HCT116 (cell line): ENCODE data around the gene HDHD5. TPM values are rescaled to one million over a fixed set of nuclear protein-coding genes. Genes with fewer than 3 reads are reported as not detected.

Source experiments
- ATAC-seq: fragments of 200-7000 bp; cut with Tn5 transposase; 2 replicates; pipeline ENCODE4 v1.9.1; 2020; ENCODE audit warnings: mild to moderate bottlenecking, moderate library complexity
- BruUV-seq: library from RNA; stranded (reverse); fragments of 400-500 nt; replicated peaks from 2 replicates; lab custom pipeline; 2021; lab: Mats Ljungman, UMichigan
- CTCF ChIA-PET: fragments of 300-600 bp; sonication (Branson Sonifier 250); formaldehyde crosslinking; loops from one replicate; lab custom pipeline; 2021; ENCODE audit warnings: antibody characterized with exemption; lab: Charles Lee
- POLR2A ChIA-PET: fragments of 300-600, 350-600 bp; sonication (Branson Sonifier 250); formaldehyde crosslinking; loops from one replicate; lab custom pipeline; 2021; ENCODE audit warnings: antibody characterized with exemption; lab: Charles Lee
- RAD21 ChIA-PET, 2 experiments: fragments of 300-600 bp; sonication (Branson Sonifier 250); formaldehyde crosslinking; loops; one replicate each; lab custom pipeline; 2023; ENCODE audit warnings: low total read pairs in 2 of 2; ENCODE audit not compliant: uncharacterized antibody in 2 of 2, unreplicated experiment in 2 of 2, low non-redundant PET in 1 of 2; lab: Charles Lee
- DNase-seq: peaks from one replicate; pipeline ENCODE4 v3.0.0-alpha.2; 2010; ENCODE audit warnings: low read depth, low spot score
- H2AFZ ChIP-seq: fragments of 200-600 bp; shearing (Covaris generic), sonication (generic); 2 replicates; pipeline ENCODE4 v1.6.1; 2017; ENCODE audit warnings: low read depth, mixed run types, mixed read lengths, antibody characterized with exemption, low read length; ENCODE audit not compliant: poor library complexity, severe bottlenecking
- H3K27ac ChIP-seq: 2 replicates; pipeline ENCODE4 v1.5.1; 2012; ENCODE audit warnings: low read depth, low read length
- H3K27me3 ChIP-seq: fragments of 200-600 bp; sonication (generic); 2 replicates; pipeline ENCODE4 v1.6.1; 2016; ENCODE audit warnings: mixed run types, low read length, mixed read lengths; ENCODE audit not compliant: insufficient read depth
- H3K36me3 ChIP-seq, 2 experiments: fragments of 200-500 bp in 1 of 2; fragments of 200-600 bp in 1 of 2; sonication (Bioruptor generic) in 1 of 2; sonication (generic) in 1 of 2; 2 replicates each; pipeline versions ENCODE4 v1.5.1 to v1.6.1; 2014 to 2016; ENCODE audit warnings: low read length in 2 of 2, inconsistent platforms in 1 of 2, mixed read lengths in 1 of 2, mixed run types in 1 of 2; ENCODE audit not compliant: insufficient read depth in 2 of 2, control insufficient read depth in 1 of 2
- H3K4me1 ChIP-seq, 2 experiments: fragments of 200-600 bp in 1 of 2; sonication (generic) in 1 of 2; 2 replicates each; pipeline versions ENCODE4 v1.5.1 to v1.6.1; 2012 to 2017; ENCODE audit warnings: low read length in 2 of 2, inconsistent platforms in 1 of 2, mild to moderate bottlenecking in 1 of 2, mixed read lengths in 1 of 2, mixed run types in 1 of 2, moderate library complexity in 1 of 2; ENCODE audit not compliant: insufficient read depth in 2 of 2, control insufficient read depth in 1 of 2
- H3K4me2 ChIP-seq: fragments of 200-600 bp; sonication (generic); 2 replicates; pipeline ENCODE4 v1.6.1; 2017; ENCODE audit warnings: mixed run types, low read length, mixed read lengths
- H3K4me3 ChIP-seq, 2 experiments: fragments of 200-600 bp in 1 of 2; sonication (generic) in 1 of 2; replicated peaks in 1 of 2; 2 replicates each; pipeline ENCODE4 v1.5.1; 2011 to 2016; ENCODE audit warnings: low read length in 2 of 2, control low read depth in 1 of 2, low read depth in 1 of 2, mild to moderate bottlenecking in 1 of 2, mixed read lengths in 1 of 2, mixed run types in 1 of 2
- H3K79me2 ChIP-seq: fragments of 200-600 bp; sonication (generic); 2 replicates; pipeline ENCODE4 v1.6.1; 2017; ENCODE audit warnings: mild to moderate bottlenecking, mixed run types, low read length, moderate library complexity, mixed read lengths; ENCODE audit not compliant: insufficient read depth
- H3K9ac ChIP-seq: fragments of 200-600 bp; sonication (generic); 2 replicates; pipeline ENCODE4 v1.6.1; 2016; ENCODE audit warnings: low read length, mixed read lengths
- H3K9me2 ChIP-seq: fragments of 200-600 bp; sonication (generic), shearing (Covaris generic); 2 replicates; pipeline ENCODE4 v1.6.1; 2017; ENCODE audit warnings: mixed run types, mild to moderate bottlenecking, moderate library complexity; ENCODE audit not compliant: insufficient read depth
- H3K9me3 ChIP-seq, 2 experiments: fragments of 200-500 bp in 1 of 2; fragments of 200-600 bp in 1 of 2; sonication (Bioruptor generic) in 1 of 2; sonication (generic) in 1 of 2; 2 replicates each; pipeline ENCODE4 v1.6.1; 2014 to 2017; ENCODE audit warnings: low read length in 2 of 2, mixed read lengths in 2 of 2, inconsistent platforms in 1 of 2, low read depth in 1 of 2, mild to moderate bottlenecking in 1 of 2, mixed run types in 1 of 2, moderate library complexity in 1 of 2; ENCODE audit not compliant: control insufficient read depth in 1 of 2, insufficient read depth in 1 of 2
- H4K20me1 ChIP-seq: fragments of 200-600 bp; sonication (generic), shearing (Covaris generic); 2 replicates; pipeline ENCODE4 v1.6.1; 2017; ENCODE audit warnings: mixed run types, mild to moderate bottlenecking, moderate library complexity; ENCODE audit not compliant: insufficient read depth
- ATF3 ChIP-seq: IDR thresholded peaks from 2 replicates; pipeline ENCODE4 v1.6.1; 2012
- CTCF ChIP-seq, 3 experiments: fragments of 200-600 bp in 1 of 3; sonication (generic) in 1 of 3; IDR thresholded peaks in 2 of 3; conservative IDR thresholded peaks in 1 of 3; 2 replicates each; pipeline ENCODE4 v1.5.1; 2012 to 2017; ENCODE audit warnings: low read depth in 2 of 3, low read length in 2 of 3, antibody characterized with exemption in 1 of 3, borderline replicate concordance in 1 of 3, control low read depth in 1 of 3, mild to moderate bottlenecking in 1 of 3, mixed read lengths in 1 of 3, mixed run types in 1 of 3, moderate library complexity in 1 of 3; ENCODE audit not compliant: insufficient read depth in 1 of 3
- EZH2 ChIP-seq: fragments of 200-600 bp; sonication (generic); IDR thresholded peaks from 2 replicates; pipeline ENCODE4 v1.6.1; 2017; ENCODE audit warnings: antibody characterized with exemption, mixed run types
- EZH2phosphoT487 ChIP-seq: fragments of 200-600 bp; IDR thresholded peaks from 2 replicates; pipeline ENCODE4 v1.6.1; 2018; ENCODE audit warnings: antibody characterized with exemption, borderline replicate concordance
- MAX ChIP-seq: IDR thresholded peaks from 2 replicates; pipeline ENCODE4 v1.6.1; 2012
- POLR2A ChIP-seq: IDR thresholded peaks from 2 replicates; pipeline ENCODE4 v1.7.0; 2011; ENCODE audit warnings: borderline replicate concordance; ENCODE audit not compliant: insufficient read depth, insufficient read length; ENCODE audit errors: extremely low read depth
- RAD21 ChIP-seq: IDR thresholded peaks from 2 replicates; pipeline ENCODE4 v1.6.1; 2012; ENCODE audit warnings: low read depth, mild to moderate bottlenecking
- SP1 ChIP-seq: IDR thresholded peaks from 2 replicates; pipeline ENCODE4 v1.6.1; 2012; ENCODE audit warnings: low read depth
- YY1 ChIP-seq: IDR thresholded peaks from 2 replicates; pipeline ENCODE4 v1.6.1; 2011; ENCODE audit warnings: low read length, low read depth, moderate library complexity, mild to moderate bottlenecking; ENCODE audit not compliant: insufficient replicate concordance; ENCODE audit errors: extremely low read depth
- ZFX ChIP-seq: fragments of 450-650 bp; IDR thresholded peaks from 2 replicates; pipeline ENCODE4 v1.6.1; 2017
- ZNF274 ChIP-seq: fragments of 200-500 bp; sonication (Bioruptor generic); IDR thresholded peaks from 2 replicates; pipeline ENCODE4 v1.6.1; 2014; ENCODE audit warnings: mild to moderate bottlenecking, low read depth, low read length, inconsistent platforms
- intact Hi-C: fragments of 100-400 bp; cut with micrococcal nuclease; formaldehyde crosslinking; loops from 2 replicates; pipeline ENCODE4 v1.10.0; 2022
- total RNA-seq: library from RNA; stranded (reverse); gene quantifications from one replicate; pipeline ENCODE4 v1.2.1, GENCODE V29; 2021; ENCODE audit not compliant: unreplicated experiment

The HDHD5 gene
- total RNA-seq, 1 experiment from 2014 or later, result 70.1 TPM

DNA sequence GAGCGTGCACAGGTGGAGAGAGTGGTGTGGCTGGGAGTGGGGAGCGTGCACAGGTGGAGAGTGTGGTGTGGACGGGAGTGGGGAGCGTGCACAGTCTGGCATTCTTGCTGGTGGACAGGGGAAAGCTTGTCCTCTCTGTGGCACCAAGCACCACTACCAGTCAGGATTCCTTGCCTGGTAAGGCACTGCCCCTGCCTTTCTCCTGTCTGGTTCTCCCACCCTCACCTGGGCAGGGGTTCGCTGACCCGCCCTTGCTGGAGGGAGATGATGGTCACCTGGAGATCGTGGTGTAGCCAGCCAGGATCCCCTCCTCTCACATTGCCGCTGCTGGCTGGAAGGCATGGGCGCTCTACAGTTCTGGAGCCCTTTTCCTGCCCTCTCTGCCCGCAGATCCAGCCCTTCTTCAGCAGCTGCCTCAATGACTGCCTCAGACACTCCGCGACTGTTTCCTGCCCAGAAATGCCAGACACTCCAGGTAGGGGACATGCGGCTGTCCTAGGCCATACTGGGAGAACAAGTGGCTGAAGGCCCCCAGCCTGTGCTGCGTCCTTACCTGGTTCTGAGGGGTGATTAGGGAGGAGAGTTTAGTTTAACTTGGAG lies 54.6 kb downstream of the HDHD5 start:
- Histone ChIP-seq H3K27me3 (no peaks in the 10 kb centered on the region), H4K20me1 (no peaks in the 10 kb centered on the region), H3K9me3 (no peaks in the 10 kb centered on the region), H3K9ac (no peak overlapping the region), H3K4me3 (no peak overlapping the region), H2AFZ (no peak overlapping the region), H3K9me2 (no peaks in the 10 kb centered on the region), H3K27ac (no peak overlapping the region), H3K4me1 (no peaks in the 10 kb centered on the region), H3K79me2 (no peaks in the 10 kb centered on the region), H3K36me3 (peaks cover 12 to 23% of the 10 kb centered on the region in 2 experiments; a peak in 2 of 4 replicates), H3K4me2 (no peak overlapping the region)
- ChIA-PET CTCF (no interaction called here), RAD21 (no interaction called here), POLR2A (no interaction called here)
- intact Hi-C loops, result no loop called here
- no TSS peak for BruUV-seq
- ATAC-seq, result no peak
- TF ChIP-seq EZH2 (no peak), ATF3 (no peak), MAX (no peak), RAD21 (no peak), SP1 (no peak), CTCF (IDR thresholded peaks at IDR 0.05 in 2 of 3, conservative IDR thresholded peaks at IDR 0.05 in 1 of 3; ENCODE audit: borderline replicate concordance in 1 of 3, insufficient read depth in 1 of 3, low read depth in 2 of 3, low read length in 2 of 3) (no peak), EZH2phosphoT487 (no peak), ZNF274 (no peak), POLR2A (no peak), YY1 (no peak), ZFX (no peak)
- no peak for DNase-seq
